ENCODE data around the gene IFT57.
A peak's percentile ranks its signal among the peaks of the same experiment; 100 is the strongest.

Gene IFT57

GRCh38 chr3:108184824-108185223 is 37.4 kb downstream of the IFT57 start:
- no peak for TF ChIP-seq CTCF (conservative IDR thresholded peaks at IDR 0.05; ENCODE audit: low read depth, low read length)
- DNase-seq (ENCODE audit: low read depth), result no peak
- H3K4me3 ChIP-seq (ENCODE audit: low read length), result no peak overlapping the region

GRCh38 chr3:108183971-108184370 is 38.3 kb downstream of the IFT57 start:
- DNase-seq (ENCODE audit: low read depth), result no peak
- H3K4me3 ChIP-seq (ENCODE audit: low read length), result no peak overlapping the region
- no peak for TF ChIP-seq CTCF (conservative IDR thresholded peaks at IDR 0.05; ENCODE audit: low read depth, low read length)

GRCh38 chr3:108183181-108183580 is 39.0 kb downstream of the IFT57 start:
- H3K4me3 ChIP-seq (ENCODE audit: low read length), result no peak overlapping the region
- DNase-seq (ENCODE audit: low read depth), result no peak
- no peak for TF ChIP-seq CTCF (conservative IDR thresholded peaks at IDR 0.05; ENCODE audit: low read depth, low read length)

- H3K4me3 ChIP-seq (ENCODE audit: low read length), result no peak overlapping the region
- no peak for DNase-seq (ENCODE audit: low read depth)
- no peak for TF ChIP-seq CTCF (conservative IDR thresholded peaks at IDR 0.05; ENCODE audit: low read depth, low read length)
Observed at GRCh38 chr3:108182339-108182738, 39.9 kb downstream of the IFT57 start.

- TF ChIP-seq CTCF (conservative IDR thresholded peaks at IDR 0.05; ENCODE audit: low read depth, low read length), result no peak
- H3K4me3 ChIP-seq (ENCODE audit: low read length), result no peak overlapping the region
- no peak for DNase-seq (ENCODE audit: low read depth)
Observed at GRCh38 chr3:108181172-108181571, 41.1 kb downstream of the IFT57 start.

GRCh38 chr3:108180194-108180593 is 42.0 kb downstream of the IFT57 start:
- DNase-seq (ENCODE audit: low read depth), result no peak
- TF ChIP-seq CTCF (conservative IDR thresholded peaks at IDR 0.05; ENCODE audit: low read depth, low read length), result no peak
- no peak overlapping the region for H3K4me3 ChIP-seq (ENCODE audit: low read length)

- TF ChIP-seq CTCF (conservative IDR thresholded peaks at IDR 0.05; ENCODE audit: low read depth, low read length), result no peak
- H3K4me3 ChIP-seq (ENCODE audit: low read length), result no peak overlapping the region
- DNase-seq (ENCODE audit: low read depth), result peak; percentile 8
Observed at GRCh38 chr3:108178676-108179075, 43.5 kb downstream of the IFT57 start.
